HepG2 (cell line): Measurements from ENCODE around the gene PMEL. TPM values are rescaled to one million over a fixed set of nuclear protein-coding genes. Genes with fewer than 3 reads are reported as not detected.

Experiments
- ARID5B ChIP-seq: IDR thresholded peaks from 2 replicates; pipeline ENCODE4 v1.4.0; 2020; ENCODE audit warnings: mild to moderate bottlenecking, missing genetic modification reagents
- ERF ChIP-seq: IDR thresholded peaks from 2 replicates; pipeline ENCODE4 v1.6.1; 2018; ENCODE audit warnings: missing biosample characterization, missing genetic modification reagents
- FOXK2 ChIP-seq: fragments of 450-650 bp; IDR thresholded peaks from 2 replicates; pipeline ENCODE4 v1.6.1; 2016
- GRHL1 ChIP-seq: sonication (generic); formaldehyde crosslinking; conservative IDR thresholded peaks from 2 replicates; pipeline ENCODE4 v1.8.0; 2022; ENCODE audit warnings: missing genetic modification reagents
- HHEX ChIP-seq: IDR thresholded peaks from 2 replicates; pipeline ENCODE4 v1.6.1; 2016; ENCODE audit warnings: control low read depth
- ISL2 ChIP-seq: sonication (generic); formaldehyde crosslinking; IDR thresholded peaks from 2 replicates; pipeline ENCODE4 v1.5.0; 2020; ENCODE audit warnings: missing genetic modification reagents
- KLF16 ChIP-seq, 2 experiments: sonication (generic) in 1 of 2; formaldehyde crosslinking in 1 of 2; IDR thresholded peaks; 2 replicates each; pipeline versions ENCODE4 v1.6.1 to v1.8.0; 2016 to 2023; ENCODE audit warnings: missing genetic modification reagents in 2 of 2, missing compliant biosample characterization in 1 of 2
- LCORL ChIP-seq, 2 experiments: fragments of 450-650 bp in 1 of 2; sonication (generic) in 1 of 2; formaldehyde crosslinking in 1 of 2; IDR thresholded peaks; 2 replicates each; pipeline versions ENCODE4 v1.5.0 to v1.6.1; 2017 to 2020; ENCODE audit warnings: antibody characterized with exemption in 1 of 2, missing genetic modification reagents in 1 of 2
- MAFF ChIP-seq: IDR thresholded peaks from 2 replicates; pipeline ENCODE4 v1.6.1; 2011; ENCODE audit warnings: low read depth, low read length, improper control_type of control experiment
- MEIS2 ChIP-seq: sonication (generic); formaldehyde crosslinking; IDR thresholded peaks from 2 replicates; pipeline ENCODE4 v1.9.0; 2021; ENCODE audit warnings: mild to moderate bottlenecking, missing genetic modification reagents
- NFIC ChIP-seq: IDR thresholded peaks from 2 replicates; pipeline ENCODE4 v1.6.1; 2012; ENCODE audit warnings: mild to moderate bottlenecking, low read length, inconsistent platforms
- NKX3-1 ChIP-seq: sonication (generic); formaldehyde crosslinking; IDR thresholded peaks from 2 replicates; pipeline ENCODE4 v1.5.0; 2020; ENCODE audit warnings: missing genetic modification reagents
- PRPF4 ChIP-seq: fragments of 200-400 bp; formaldehyde crosslinking; IDR thresholded peaks from 2 replicates; pipeline ENCODE4 v1.6.1; 2016; ENCODE audit warnings: low read length, low read depth; ENCODE audit not compliant: poor library complexity, severe bottlenecking
- RFXANK ChIP-seq: IDR thresholded peaks from 2 replicates; pipeline ENCODE4 v1.6.1; 2016
- SMC3 ChIP-seq: IDR thresholded peaks from 2 replicates; pipeline ENCODE4 v1.6.1; 2011; ENCODE audit warnings: low read length, improper control_type of control experiment
- THAP7 ChIP-seq: sonication (generic); formaldehyde crosslinking; IDR thresholded peaks from 2 replicates; pipeline ENCODE4 v1.8.1; 2023; ENCODE audit warnings: mild to moderate bottlenecking, missing genetic modification reagents
- ZBTB39 ChIP-seq: sonication (generic); formaldehyde crosslinking; IDR thresholded peaks from 2 replicates; pipeline ENCODE4 v1.5.0; 2020; ENCODE audit warnings: missing genetic modification reagents
- ZBTB7B ChIP-seq: sonication (generic); formaldehyde crosslinking; IDR thresholded peaks from 2 replicates; pipeline ENCODE4 v1.4.0; 2020; ENCODE audit warnings: missing genetic modification reagents
- ZNF281 ChIP-seq: sonication (generic); formaldehyde crosslinking; IDR thresholded peaks from 2 replicates; pipeline ENCODE4 v1.4.0; 2020; ENCODE audit warnings: missing genetic modification reagents, borderline replicate concordance
- ZNF703 ChIP-seq: sonication (generic); formaldehyde crosslinking; IDR thresholded peaks from 2 replicates; pipeline ENCODE4 v1.5.1; 2020; ENCODE audit warnings: missing genetic modification reagents, mild to moderate bottlenecking, moderate library complexity, borderline replicate concordance
- polyA plus RNA-seq, 8 experiments: library from polyadenylated mRNA; depleted of rRNA in 3 of 8; stranded (reverse) in 7 of 8; unstranded in 1 of 8; fragments of >200 nt; fragmentation: Illumina TruSeq in 4 of 8; extraction: Trizol in 4 of 8; gene quantifications; 2 replicates each; pipeline versions ENCODE4 v1.2.1 to v1.2.3, GENCODE V29; 2011 to 2016; ENCODE audit warnings: low read depth in 4 of 8, missing spikeins in 1 of 8, mixed read lengths in 1 of 8; ENCODE audit not compliant: insufficient read depth in 1 of 8
- total RNA-seq, 5 experiments: library from RNA; depleted of rRNA; stranded (reverse); fragments of >200 nt; fragmentation: Illumina TruSeq; extraction: Trizol; gene quantifications; 2 replicates each; pipeline ENCODE4 v1.2.3, GENCODE V29; 2016; ENCODE audit warnings: low read depth in 1 of 5

The PMEL gene
- total and polyA plus RNA-seq, 2 of the 13 experiments (the other 11 are each of a cell fraction or from before 2014, with no cell fraction given) = 0.49 to 3.3 TPM

GRCh38 chr12:56010111-56010570 lies 44.3 kb upstream of the PMEL start (continued):
- TF ChIP-seq ARID5B (peak; percentile 94), PRPF4 (no peak), MAFF (no peak), NKX3-1 (CRISPR knock-in tag) (no peak), LCORL (IDR thresholded peaks at IDR 0.05) (no peak), LCORL (CRISPR knock-in tag; IDR thresholded peaks at IDR 0.05) (no peak), ISL2 (CRISPR knock-in tag) (peak; percentile 72; the same call in 1 of the 2 replicates), ZBTB39 (CRISPR knock-in tag) (no peak), RFXANK (CRISPR knock-in tag) (no peak), THAP7 (no peak), ZNF281 (0 out of 2 replicates have a peak, but pooled peaks have one; percentile 18), ZNF703 (CRISPR knock-in tag) (no peak), GRHL1 (CRISPR knock-in tag) (no peak), ERF (CRISPR knock-in tag) (peak; percentile 83), ZBTB7B (CRISPR knock-in tag) (peak; percentile 56; the same call in 1 of the 2 replicates), MEIS2 (CRISPR knock-in tag) (no peak), HHEX (CRISPR knock-in tag) (no peak), FOXK2 (no peak), NFIC (peak; percentile 61; the same call in 1 of the 2 replicates), SMC3 (peak; percentile 16; the same call in 1 of the 2 replicates), KLF16 (CRISPR knock-in tag; IDR thresholded peaks at IDR 0.05) (peak in 1 of 2 experiments; percentile 40; a peak in 1 of 4 replicates)
